Karpas-422 (cell line): ENCODE results near the gene PAFAH2. TPM values are rescaled to one million over a fixed set of nuclear protein-coding genes. Genes with fewer than 3 reads are reported as not detected.

Experiments used
- DNase-seq: peaks from one replicate; pipeline ENCODE4 v3.0.0-alpha.2; 2015
- H2AFZ ChIP-seq: fragments of 200-600 bp; sonication (generic); 2 replicates; pipeline ENCODE4 v1.6.1; 2014; ENCODE audit warnings: antibody characterized with exemption, low read length, mixed read lengths
- H3K27ac ChIP-seq: fragments of 200-600 bp; sonication (generic); 2 replicates; pipeline ENCODE4 v1.5.1; 2014; ENCODE audit warnings: mild to moderate bottlenecking, low read length, moderate library complexity
- H3K27me3 ChIP-seq: fragments of 200-600 bp; sonication (generic); 2 replicates; pipeline ENCODE4 v1.6.1; 2014; ENCODE audit warnings: low read length, mixed read lengths
- H3K36me3 ChIP-seq: fragments of 200-600 bp; sonication (generic); 2 replicates; pipeline ENCODE4 v1.6.1; 2014; ENCODE audit warnings: low read length, mixed read lengths; ENCODE audit not compliant: insufficient read depth
- H3K4me1 ChIP-seq: fragments of 200-600 bp; sonication (generic); 2 replicates; pipeline ENCODE4 v1.6.1; 2014; ENCODE audit warnings: mild to moderate bottlenecking, low read length, mixed read lengths
- H3K4me2 ChIP-seq: fragments of 200-600 bp; sonication (generic); 2 replicates; pipeline ENCODE4 v1.6.1; 2014; ENCODE audit warnings: low read length, low read depth, mild to moderate bottlenecking; ENCODE audit not compliant: poor library complexity, severe bottlenecking
- H3K4me3 ChIP-seq: fragments of 200-600 bp; sonication (generic); 2 replicates; pipeline ENCODE4 v1.5.1; 2014; ENCODE audit warnings: mild to moderate bottlenecking, antibody characterized with exemption, low read length, mixed read lengths
- H3K79me2 ChIP-seq: fragments of 200-600 bp; sonication (generic); 2 replicates; pipeline ENCODE4 v1.6.1; 2014; ENCODE audit warnings: mild to moderate bottlenecking, low read length, mixed read lengths
- H3K9ac ChIP-seq: fragments of 200-600 bp; sonication (generic); 2 replicates; pipeline ENCODE4 v1.6.0; 2014; ENCODE audit warnings: low read length
- H3K9me2 ChIP-seq: fragments of 200-600 bp; sonication (generic), shearing (Covaris generic); replicated peaks from 2 replicates; pipeline ENCODE4 v1.6.0; 2014; ENCODE audit warnings: mild to moderate bottlenecking, low read length, moderate library complexity; ENCODE audit not compliant: insufficient read depth
- H3K9me3 ChIP-seq: fragments of 300-700, 200-600 bp; sonication (generic); 2 replicates; pipeline ENCODE4 v1.6.1; 2014; ENCODE audit warnings: low read length, mixed read lengths
- H4K20me1 ChIP-seq: fragments of 200-600 bp; sonication (generic); 2 replicates; pipeline ENCODE4 v1.6.1; 2014; ENCODE audit warnings: mild to moderate bottlenecking, antibody characterized with exemption, low read length, low read depth; ENCODE audit not compliant: insufficient read depth
- total RNA-seq: library from RNA; depleted of rRNA; stranded (reverse); fragments of >200 nt; shearing (Covaris generic); gene quantifications from 2 replicates; pipeline ENCODE4 v1.2.3, GENCODE V29; 2014; ENCODE audit warnings: low replicate concordance

The PAFAH2 gene
- total RNA-seq, 1 experiment from 2014 or later = 1.6 TPM

DNA sequence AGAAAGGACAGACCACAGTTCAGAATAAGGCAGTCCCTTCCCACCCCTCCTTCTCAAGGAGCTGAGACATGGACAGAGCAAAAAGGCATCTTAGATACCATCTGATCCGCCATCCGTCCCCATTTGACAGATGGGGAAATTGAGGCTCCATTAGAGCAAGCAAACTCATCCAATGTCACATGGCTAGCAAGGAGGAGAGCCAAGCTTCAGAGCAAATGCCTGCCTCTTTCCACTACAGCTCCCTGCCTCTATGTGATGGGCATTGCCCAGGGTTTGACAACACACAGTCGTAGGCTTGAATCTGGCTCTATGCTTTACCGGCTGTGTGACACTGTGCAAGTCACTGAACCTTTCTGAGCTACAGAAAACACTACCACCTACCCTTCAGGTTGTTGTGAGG lies 44.1 kb upstream of the PAFAH2 start:
- no peak overlapping the region for H3K4me2 ChIP-seq
- H3K36me3 ChIP-seq = no peaks in the 10 kb centered on the region
- H3K27ac ChIP-seq = no peak overlapping the region
- no peaks in the 10 kb centered on the region for H3K9me3 ChIP-seq
- no peak overlapping the region for H2AFZ ChIP-seq
- no peaks in the 10 kb centered on the region for H3K9me2 ChIP-seq
- H3K4me3 ChIP-seq = no peak overlapping the region
- H3K9ac ChIP-seq = no peak overlapping the region
- H3K27me3 ChIP-seq = no peaks in the 10 kb centered on the region
- no peaks in the 10 kb centered on the region for H3K79me2 ChIP-seq
- H3K4me1 ChIP-seq = no peaks in the 10 kb centered on the region
- H4K20me1 ChIP-seq = no peaks in the 10 kb centered on the region
- DNase-seq = no peak

- H3K27ac ChIP-seq = no peak overlapping the region
- H3K4me3 ChIP-seq = no peak overlapping the region
- no peak overlapping the region for H3K4me2 ChIP-seq
- H3K9me3 ChIP-seq = no peaks in the 10 kb centered on the region
- H3K36me3 ChIP-seq = no peaks in the 10 kb centered on the region
- H2AFZ ChIP-seq = no peak overlapping the region
- no peaks in the 10 kb centered on the region for H3K79me2 ChIP-seq
- no peaks in the 10 kb centered on the region for H3K27me3 ChIP-seq
- H4K20me1 ChIP-seq = no peaks in the 10 kb centered on the region
- no peaks in the 10 kb centered on the region for H3K4me1 ChIP-seq
- H3K9me2 ChIP-seq = no peaks in the 10 kb centered on the region
- DNase-seq = no peak
- no peak overlapping the region for H3K9ac ChIP-seq
These were observed 43.5 kb upstream of the PAFAH2 start for GRCh38 chr1:26041401-26041800.

DNA sequence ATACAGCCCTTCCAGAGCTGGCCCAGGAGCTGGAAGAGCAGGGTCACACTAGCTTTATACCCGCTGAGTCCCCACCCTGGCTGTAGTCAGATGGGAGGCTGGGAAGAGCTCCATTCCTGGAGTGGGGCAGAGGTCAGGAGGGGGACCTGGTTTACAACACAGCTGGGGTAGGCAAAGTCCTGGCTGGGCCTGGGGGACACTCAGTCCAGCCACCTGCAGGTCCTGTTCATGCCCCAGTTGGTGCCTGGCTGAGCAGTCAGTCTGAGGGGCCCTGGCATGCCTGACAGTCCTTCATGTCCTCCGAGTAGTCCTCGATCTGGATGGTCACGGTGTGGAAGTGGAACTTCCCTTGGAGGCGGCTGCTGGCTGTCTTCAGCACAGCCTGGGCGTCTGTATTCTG lies 41.0 kb upstream of the PAFAH2 start:
- no peaks in the 10 kb centered on the region for H3K9me3 ChIP-seq
- no peak overlapping the region for H2AFZ ChIP-seq
- no peak overlapping the region for H3K4me3 ChIP-seq
- peaks cover 13% of the 10 kb centered on the region for H3K4me1 ChIP-seq
- H3K9me2 ChIP-seq = no peaks in the 10 kb centered on the region
- H3K4me2 ChIP-seq = no peak overlapping the region
- no peak overlapping the region for H3K9ac ChIP-seq
- no peaks in the 10 kb centered on the region for H3K36me3 ChIP-seq
- H4K20me1 ChIP-seq = no peaks in the 10 kb centered on the region
- no peaks in the 10 kb centered on the region for H3K79me2 ChIP-seq
- DNase-seq = no peak
- no peaks in the 10 kb centered on the region for H3K27me3 ChIP-seq
- no peak overlapping the region for H3K27ac ChIP-seq

DNA sequence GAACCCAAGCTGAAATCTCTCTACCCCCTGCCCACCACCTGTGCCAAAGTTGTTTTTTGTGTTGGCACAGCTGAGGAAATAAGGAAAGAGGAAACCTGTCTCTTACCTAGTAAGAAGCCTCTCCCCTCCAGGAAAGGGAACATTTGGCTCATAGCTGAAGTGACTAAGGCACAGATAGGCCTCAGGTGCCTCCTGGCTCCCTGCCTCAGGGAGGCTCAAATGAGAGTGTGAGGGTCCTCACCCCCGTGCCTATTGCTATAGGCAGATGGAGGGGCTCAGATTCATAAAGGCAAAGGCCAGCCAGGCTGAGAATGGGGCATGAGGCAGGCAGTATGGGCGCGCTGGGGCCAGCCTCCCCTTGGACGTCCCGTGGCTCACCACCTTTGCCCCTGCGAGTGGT lies 40.6 kb upstream of the PAFAH2 start:
- H3K79me2 ChIP-seq = no peaks in the 10 kb centered on the region
- H3K4me3 ChIP-seq = no peak overlapping the region
- no peaks in the 10 kb centered on the region for H3K9me2 ChIP-seq
- H3K4me1 ChIP-seq = peaks cover 13% of the 10 kb centered on the region
- no peak for DNase-seq
- H3K4me2 ChIP-seq = no peak overlapping the region
- H3K36me3 ChIP-seq = no peaks in the 10 kb centered on the region
- H3K9me3 ChIP-seq = no peaks in the 10 kb centered on the region
- H3K27ac ChIP-seq = no peak overlapping the region
- H4K20me1 ChIP-seq = no peaks in the 10 kb centered on the region
- no peaks in the 10 kb centered on the region for H3K27me3 ChIP-seq
- no peak overlapping the region for H2AFZ ChIP-seq
- no peak overlapping the region for H3K9ac ChIP-seq

GRCh38 chr1:26037904-26038303 lies 40.0 kb upstream of the PAFAH2 start:
- Histone ChIP-seq H2AFZ (no peak overlapping the region), H3K27me3 (no peaks in the 10 kb centered on the region), H3K9me2 (no peaks in the 10 kb centered on the region), H3K4me3 (no peak overlapping the region), H3K4me1 (peaks cover 13% of the 10 kb centered on the region), H4K20me1 (no peaks in the 10 kb centered on the region), H3K36me3 (no peaks in the 10 kb centered on the region), H3K9ac (no peak overlapping the region), H3K9me3 (no peaks in the 10 kb centered on the region), H3K27ac (no peak overlapping the region), H3K79me2 (no peaks in the 10 kb centered on the region), H3K4me2 (no peak overlapping the region)
- DNase-seq = no peak

- H3K4me2 ChIP-seq = no peak overlapping the region
- H3K9ac ChIP-seq = no peak overlapping the region
- no peaks in the 10 kb centered on the region for H3K27me3 ChIP-seq
These were observed 39.0 kb upstream of the PAFAH2 start for GRCh38 chr1:26036756-26037281.

DNA sequence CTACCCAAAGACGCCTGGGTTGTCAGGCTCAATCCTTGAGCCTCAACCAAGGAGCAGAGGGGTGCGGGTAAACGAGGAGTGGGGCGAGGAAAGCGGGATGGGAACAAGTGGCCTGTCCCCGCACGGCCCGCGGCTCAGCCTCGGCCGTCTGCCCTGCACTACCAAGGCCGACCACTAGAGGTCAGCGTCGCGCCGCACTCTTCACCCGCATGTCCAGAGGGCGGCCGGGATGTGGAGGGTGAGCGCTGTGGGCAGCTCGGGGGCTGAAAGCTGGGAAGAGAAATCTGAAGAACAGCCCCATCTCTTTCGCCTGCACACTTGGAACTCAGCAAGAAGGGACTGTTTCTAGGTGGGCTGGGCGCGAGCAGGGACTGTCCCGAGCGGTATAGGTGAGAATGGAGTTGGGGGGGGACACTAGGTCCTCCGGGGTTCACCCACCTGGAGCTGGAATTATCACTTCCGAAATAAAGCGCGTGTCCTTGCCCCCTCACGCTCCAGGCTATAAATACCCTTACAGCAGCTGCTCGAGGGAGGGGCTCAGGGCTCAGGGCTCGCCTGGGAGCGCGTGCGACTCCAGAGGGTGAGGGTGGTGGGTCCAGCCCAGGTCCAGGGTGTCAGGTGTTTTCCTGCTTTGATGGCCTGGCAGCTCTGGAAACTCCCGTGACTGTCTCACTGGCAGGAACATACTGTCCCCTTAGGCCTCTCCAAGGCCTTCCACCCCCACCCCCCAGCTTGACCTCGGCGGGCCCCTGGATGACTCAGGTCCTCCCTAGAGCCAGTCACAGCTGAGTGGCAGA lies 38.3 kb upstream of the PAFAH2 start:
- H3K4me2 ChIP-seq = peak overlapping the region; percentile 81
- no peaks in the 10 kb centered on the region for H3K79me2 ChIP-seq
- H3K4me3 ChIP-seq = peak overlapping the region; percentile 70
- H3K36me3 ChIP-seq = no peaks in the 10 kb centered on the region
- H3K27me3 ChIP-seq = no peaks in the 10 kb centered on the region
- peak overlapping the region; percentile 90 for H2AFZ ChIP-seq
- DNase-seq = peak; percentile 85
- H3K9ac ChIP-seq = peak overlapping the region; percentile 67
- no peaks in the 10 kb centered on the region for H4K20me1 ChIP-seq
- H3K9me2 ChIP-seq = no peaks in the 10 kb centered on the region
- no peaks in the 10 kb centered on the region for H3K9me3 ChIP-seq
- H3K4me1 ChIP-seq = peaks cover 13% of the 10 kb centered on the region
- H3K27ac ChIP-seq = no peak overlapping the region

More at GRCh38 chr1:26036756-26037281, 39.0 kb upstream of the PAFAH2 start:
- Histone ChIP-seq H3K9me2 (no peaks in the 10 kb centered on the region), H3K4me3 (no peak overlapping the region), H3K27ac (no peak overlapping the region), H3K36me3 (no peaks in the 10 kb centered on the region), H3K4me1 (peaks cover 13% of the 10 kb centered on the region), H3K79me2 (no peaks in the 10 kb centered on the region), H4K20me1 (no peaks in the 10 kb centered on the region), H3K9me3 (no peaks in the 10 kb centered on the region), H2AFZ (no peak overlapping the region)
- no peak for DNase-seq

DNA sequence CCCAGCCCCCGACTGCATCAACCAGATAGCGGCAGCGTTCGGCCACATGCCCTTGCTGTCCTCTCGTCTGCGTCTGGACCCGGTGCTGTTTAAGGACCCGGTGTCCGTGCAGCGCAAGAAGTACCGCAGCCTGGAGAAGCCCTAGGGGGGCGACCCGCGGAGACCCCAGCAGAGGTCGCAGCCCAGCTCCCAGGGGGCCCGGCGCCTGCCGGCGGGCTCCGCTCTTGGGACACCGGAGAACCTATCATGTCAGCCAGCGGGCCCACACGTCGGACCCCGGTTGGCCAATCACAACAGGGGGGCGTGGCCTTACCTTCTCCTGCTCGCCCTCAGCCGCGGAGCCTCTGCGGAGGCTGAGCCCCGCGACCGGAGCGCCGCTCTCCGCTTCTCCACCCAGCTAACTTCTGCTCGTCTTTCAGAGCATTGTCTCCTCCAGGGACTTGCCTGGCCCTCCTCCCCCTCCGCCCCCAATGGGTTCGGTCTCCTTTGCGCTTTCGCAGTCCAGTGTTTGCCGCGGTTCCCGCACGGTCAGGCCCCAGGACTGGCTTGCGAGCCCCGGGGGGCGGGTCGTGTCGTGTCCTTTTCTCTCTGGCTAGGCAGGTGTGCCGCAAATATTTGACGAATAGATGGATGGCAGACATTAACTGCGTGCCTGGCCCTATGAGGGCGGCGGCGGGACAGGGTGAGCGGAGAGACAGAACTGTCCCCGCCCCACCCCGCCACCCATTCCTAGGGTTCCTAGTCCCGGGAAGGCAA lies 37.5 kb upstream of the PAFAH2 start:
- no peaks in the 10 kb centered on the region for H3K27me3 ChIP-seq
- no peaks in the 10 kb centered on the region for H4K20me1 ChIP-seq
- no peaks in the 10 kb centered on the region for H3K9me2 ChIP-seq
- peak overlapping the region; percentile 90 for H2AFZ ChIP-seq
- peak overlapping the region; percentile 70 for H3K4me3 ChIP-seq
- H3K9me3 ChIP-seq = no peaks in the 10 kb centered on the region
- H3K79me2 ChIP-seq = no peaks in the 10 kb centered on the region
- H3K4me2 ChIP-seq = peak overlapping the region; percentile 81
- DNase-seq = peak; percentile 95
- no peaks in the 10 kb centered on the region for H3K36me3 ChIP-seq
- H3K27ac ChIP-seq = no peak overlapping the region
- H3K4me1 ChIP-seq = peaks cover 13% of the 10 kb centered on the region
- H3K9ac ChIP-seq = peak overlapping the region; percentile 67
